GM12878 (cell line): ENCODE results near the gene AAGAB. TPM values are rescaled to one million over a fixed set of nuclear protein-coding genes. Genes with fewer than 3 reads are reported as not detected.

Source experiments
- ATAC-seq: fragments of 200-7000 bp; cut with Tn5 transposase; 3 replicates; pipeline ENCODE4 v1.9.1; 2020; ENCODE audit warnings: mild to moderate bottlenecking, moderate library complexity
- BruUV-seq: library from RNA; stranded (reverse); fragments of 400-500 nt; replicated peaks from 2 replicates; lab custom pipeline; 2021; lab: Mats Ljungman, UMichigan
- CTCF ChIA-PET: fragments of 300-600 bp; sonication (Branson Sonifier 250); formaldehyde crosslinking; extraction: SDS; loops from one replicate; lab custom pipeline; 2021; ENCODE audit warnings: inconsistent platforms; lab: Yijun Ruan, JAX
- POLR2A ChIA-PET: fragments of 350-600 bp; formaldehyde crosslinking; extraction: SDS; loops from one replicate; lab custom pipeline; 2021; ENCODE audit warnings: inconsistent platforms; lab: Charles Lee
- RAD21 ChIA-PET: fragments of 300-600 bp; sonication (Branson Sonifier 250); formaldehyde crosslinking; loops from one replicate; lab custom pipeline; 2023; ENCODE audit warnings: antibody characterized with exemption; ENCODE audit not compliant: unreplicated experiment; lab: Charles Lee
- SMC1A ChIA-PET: fragments of 300-600 bp; sonication (Branson Sonifier 250); formaldehyde crosslinking; loops from one replicate; lab custom pipeline; 2023; ENCODE audit not compliant: unreplicated experiment, uncharacterized antibody; lab: Charles Lee
- DNase-seq: peaks from one replicate; pipeline ENCODE4 v3.0.0-alpha.2; 2011; ENCODE audit warnings: low read depth, low spot score
- FAIRE-seq: peaks from 3 replicates; lab custom pipeline; 2011; peaks lifted over from hg19 to GRCh38; lab: Jason Lieb, UNC
- H2AFZ ChIP-seq: 2 replicates; pipeline ENCODE4 v1.6.0; 2011; ENCODE audit warnings: low read depth, low read length, control low read depth; ENCODE audit not compliant: control insufficient read depth
- H3K27ac ChIP-seq: 2 replicates; pipeline ENCODE4 v1.5.1; 2011; ENCODE audit warnings: control low read depth; ENCODE audit not compliant: control insufficient read depth, insufficient read depth
- H3K27me3 ChIP-seq, 2 experiments: replicated peaks in 1 of 2; 2 replicates each; pipeline versions ENCODE4 v1.6.0 to v1.6.1; 2011; ENCODE audit warnings: low read length in 1 of 2; ENCODE audit not compliant: control insufficient read depth in 2 of 2, insufficient read depth in 2 of 2
- H3K36me3 ChIP-seq, 2 experiments: 2 replicates each; pipeline ENCODE4 v1.5.1; 2011; ENCODE audit warnings: low read length in 1 of 2; ENCODE audit not compliant: control insufficient read depth in 2 of 2, insufficient read depth in 2 of 2
- H3K4me1 ChIP-seq: 2 replicates; pipeline ENCODE4 v1.6.1; 2011; ENCODE audit warnings: mild to moderate bottlenecking, low read length, moderate library complexity, mixed read lengths; ENCODE audit not compliant: control insufficient read depth, insufficient read depth
- H3K4me2 ChIP-seq: 2 replicates; pipeline ENCODE4 v1.6.0; 2011; ENCODE audit warnings: control low read depth; ENCODE audit not compliant: control insufficient read depth, insufficient read depth
- H3K4me3 ChIP-seq: fragments of 200-600 bp; sonication (generic); 2 replicates; pipeline ENCODE4 v1.5.1; 2016
- H3K79me2 ChIP-seq: 2 replicates; pipeline ENCODE4 v1.6.0; 2011; ENCODE audit warnings: low read length; ENCODE audit not compliant: control insufficient read depth, insufficient read depth
- H3K9ac ChIP-seq: 2 replicates; pipeline ENCODE4 v1.8.0; 2011; ENCODE audit warnings: low read length, control low read depth, mixed read lengths; ENCODE audit not compliant: control insufficient read depth, insufficient read depth
- H3K9me3 ChIP-seq: replicated peaks from 3 replicates; pipeline ENCODE4 v1.5.1; 2011; ENCODE audit warnings: mild to moderate bottlenecking, low read length; ENCODE audit not compliant: control insufficient read depth, insufficient read depth
- H4K20me1 ChIP-seq: 2 replicates; pipeline ENCODE4 v1.6.0; 2011; ENCODE audit not compliant: control insufficient read depth, insufficient read depth
- BHLHE40 ChIP-seq, 2 experiments: fragments of 450-650 bp in 1 of 2; IDR thresholded peaks; 2 replicates each; pipeline ENCODE4 v1.6.1; 2011 to 2017; ENCODE audit warnings: low read depth in 2 of 2, borderline replicate concordance in 1 of 2, improper control_type of control experiment in 1 of 2, low read length in 1 of 2, mild to moderate bottlenecking in 1 of 2
- CHD2 ChIP-seq: IDR thresholded peaks from 2 replicates; pipeline ENCODE4 v1.6.1; 2011; ENCODE audit warnings: low read depth, low read length, improper control_type of control experiment, borderline replicate concordance
- EP300 ChIP-seq, 2 experiments: fragments of 150-350 bp in 1 of 2; IDR thresholded peaks; 2 replicates each; pipeline ENCODE4 v1.6.1; 2011 to 2012; ENCODE audit warnings: low read depth in 2 of 2, low read length in 2 of 2, borderline replicate concordance in 1 of 2, improper control_type of control experiment in 1 of 2, inconsistent platforms in 1 of 2; ENCODE audit not compliant: control insufficient read depth in 1 of 2
- FOXM1 ChIP-seq: IDR thresholded peaks from 2 replicates; pipeline ENCODE4 v1.6.1; 2012; ENCODE audit warnings: low read depth, mild to moderate bottlenecking, inconsistent platforms, low read length, moderate library complexity
- LARP7 ChIP-seq: fragments of 450-650 bp; IDR thresholded peaks from 2 replicates; pipeline ENCODE4 v1.6.1; 2017; ENCODE audit warnings: mild to moderate bottlenecking
- MAX ChIP-seq: IDR thresholded peaks from 2 replicates; pipeline ENCODE4 v1.6.1; 2012; ENCODE audit warnings: low read depth, low read length, improper control_type of control experiment
- NKRF ChIP-seq: fragments of 450-650 bp; conservative IDR thresholded peaks from 2 replicates; pipeline ENCODE4 v1.6.1; 2017; ENCODE audit warnings: mild to moderate bottlenecking, moderate library complexity
- NRF1 ChIP-seq: conservative IDR thresholded peaks from 2 replicates; pipeline ENCODE4 v1.6.1; 2011; ENCODE audit warnings: mild to moderate bottlenecking, low read depth, low read length, improper control_type of control experiment
- RUNX3 ChIP-seq: IDR thresholded peaks from 2 replicates; pipeline ENCODE4 v1.6.1; 2012; ENCODE audit warnings: low read length, inconsistent platforms
- STAT3 ChIP-seq: IDR thresholded peaks from 2 replicates; pipeline ENCODE4 v1.6.1; 2011; ENCODE audit warnings: low read depth, low read length, improper control_type of control experiment
- TAF1 ChIP-seq: IDR thresholded peaks from 2 replicates; pipeline ENCODE4 v1.6.1; 2011; ENCODE audit warnings: mild to moderate bottlenecking, low read depth, low read length, borderline replicate concordance
- ZBTB4 ChIP-seq: fragments of 450-650 bp; formaldehyde crosslinking; IDR thresholded peaks from 2 replicates; pipeline ENCODE4 v1.4.0; 2022; ENCODE audit warnings: mild to moderate bottlenecking, moderate library complexity
- WGBS: methylation state at CpG from one replicate; pipeline ENCODE4 v1.1.6; 2016; ENCODE audit warnings: low lambda C conversion rate; ENCODE audit not compliant: insufficient replicate concordance, insufficient coverage; ENCODE audit errors: missing lambda C conversion rate; 5-methylcytosine and 5-hydroxymethylcytosine counted together
- in situ Hi-C: fragments of 300-500 bp; cut with MboI; formaldehyde crosslinking; loops from 9 replicates; pipeline ENCODE4 v1.14.3; 2018; ENCODE audit warnings: mixed read lengths
- intact Hi-C: fragments of 100-400 bp; cut with micrococcal nuclease; formaldehyde crosslinking; loops from one replicate; pipeline ENCODE4 v1.14.2; 2022; ENCODE audit not compliant: unreplicated experiment
- polyA plus RNA-seq, 11 experiments: library from polyadenylated mRNA; depleted of rRNA in 4 of 11; unstranded in 6 of 11; stranded (reverse) in 5 of 11; fragments of >200 nt; fragmentation: Nextera tagmentation in 4 of 11; fragmentation: Illumina TruSeq in 1 of 11; extraction: Ambion mirVana in 4 of 11; extraction: Trizol in 1 of 11; gene quantifications; 1 replicate in 1 of 11; 2 replicates in 10 of 11; pipeline versions ENCODE4 v1.2.1 to v1.2.3, GENCODE V29; 2011 to 2016; ENCODE audit warnings: inconsistent platforms in 2 of 11, missing spikeins in 2 of 11, low read depth in 1 of 11
- total RNA-seq, 4 experiments: library from RNA; depleted of rRNA in 3 of 4; stranded (reverse); fragments of >200 nt in 3 of 4; fragmentation: Illumina TruSeq in 1 of 4; extraction: Trizol in 1 of 4; gene quantifications; 2 replicates each; pipeline versions ENCODE4 v1.2.1 to v1.2.3, GENCODE V29; 2013 to 2021

Gene AAGAB
- total and polyA plus RNA-seq, 10 of the 15 experiments (the other 5 are each of a cell fraction or from before 2014, with no cell fraction given) = 11.4 to 62.3 (median 38.0) TPM

GRCh38 chr15:67224889-67225288, 29.6 kb downstream of the AAGAB start (continued):
- TF ChIP-seq NKRF (no peak), NRF1 (no peak)
- TF ChIP-seq, all 136 proteins: peak for 0

GRCh38 chr15:67219288-67219687, 35.2 kb downstream of the AAGAB start:
- Histone ChIP-seq H3K4me3 (no peak overlapping the region), H3K9me3 (no peaks in the 10 kb centered on the region), H3K9ac (no peak overlapping the region), H3K27ac (no peak overlapping the region), H3K4me2 (no peak overlapping the region), H3K4me1 (no peaks in the 10 kb centered on the region), H3K79me2 (no peaks in the 10 kb centered on the region), H3K36me3 (peaks cover 0 to 2% of the 10 kb centered on the region in 2 experiments; a peak in 2 of 4 replicates), H3K27me3 (no peaks in the 10 kb centered on the region), H2AFZ (no peak overlapping the region), H4K20me1 (no peaks in the 10 kb centered on the region)
- ChIA-PET CTCF (interaction anchor here (1.6 kb wide), 1 partner anchor 20 kb away, joined by 4 read pairs; no protein-coding TSS in a partner anchor), SMC1A (no interaction called here), POLR2A (no interaction called here), RAD21 (no interaction called here)
- ATAC-seq (no peak), DNase-seq (no peak), FAIRE-seq (no peak)
- 100% methylated on average over 2 of the region's 2 CpGs for WGBS
- intact Hi-C loops = no loop called here
- in situ Hi-C loops = no loop called here
- BruUV-seq = no TSS peak
- no peak for TF ChIP-seq BHLHE40 (IDR thresholded peaks at IDR 0.05; ENCODE audit: borderline replicate concordance in 1 of 2, low read depth in 2 of 2, low read length in 1 of 2)
- TF ChIP-seq LARP7 = no peak
- no peak for TF ChIP-seq RUNX3
- no peak for TF ChIP-seq NRF1
- TF ChIP-seq EP300 (IDR thresholded peaks at IDR 0.05; ENCODE audit: borderline replicate concordance in 1 of 2, control insufficient read depth in 1 of 2, low read depth in 2 of 2, low read length in 2 of 2) = no peak
- no peak for TF ChIP-seq ZBTB4 (CRISPR knock-in tag)
- TF ChIP-seq FOXM1 = no peak
- TF ChIP-seq TAF1 = no peak
- no peak for TF ChIP-seq MAX
- no peak for TF ChIP-seq CHD2
- no peak for TF ChIP-seq STAT3
